Activated T-helper 1 cell treated with anti-CD3 and anti-CD28 coated beads, Interleukin-12 subunit alpha, Interleukin-12 subunit beta, Interleukin-2, Interleukin-4 antibody, amounts not matched to agents 30 ng/mL and 10 ng/mL and 1 ng/mL, durations not matched to agents 14 hours and 24 hours and 36 hours (primary cell): Measurements from ENCODE around the gene KCNT2. TPM values are rescaled to one million over a fixed set of nuclear protein-coding genes. Genes with fewer than 3 reads are reported as not detected.

Experiments
- DNase-seq: peaks from one replicate; pipeline ENCODE4 v3.0.0; 2021; ENCODE audit warnings: low spot score
- H3K27ac Mint-ChIP-seq: one replicate; pipeline ENCODE4 v1.8.0; 2021; ENCODE audit warnings: mild to moderate bottlenecking, mixed read lengths
- H3K27me3 Mint-ChIP-seq: one replicate; pipeline ENCODE4 v1.8.0; 2022; ENCODE audit warnings: mild to moderate bottlenecking, moderate library complexity, mixed read lengths; ENCODE audit not compliant: insufficient read depth
- H3K36me3 Mint-ChIP-seq: one replicate; pipeline ENCODE4 v1.8.0; 2021; ENCODE audit warnings: low read depth, mixed read lengths
- H3K4me1 Mint-ChIP-seq: one replicate; pipeline ENCODE4 v1.8.0; 2021; ENCODE audit warnings: low read depth, mixed read lengths
- H3K4me3 Mint-ChIP-seq: one replicate; pipeline ENCODE4 v1.8.0; 2021; ENCODE audit warnings: mild to moderate bottlenecking, moderate library complexity, mixed read lengths
- H3K9me3 Mint-ChIP-seq: one replicate; pipeline ENCODE4 v1.8.0; 2021; ENCODE audit warnings: mixed read lengths
- intact Hi-C: fragments of 100-400 bp; cut with micrococcal nuclease; formaldehyde crosslinking; loops from one replicate; pipeline ENCODE4 v1.15.1; 2024
- total RNA-seq: library from RNA; stranded (reverse); gene quantifications from 2 replicates; pipeline ENCODE4 v1.2.3, GENCODE V29; 2022

The KCNT2 gene
- total RNA-seq, 1 donor from 2014 or later: not detected

DNA sequence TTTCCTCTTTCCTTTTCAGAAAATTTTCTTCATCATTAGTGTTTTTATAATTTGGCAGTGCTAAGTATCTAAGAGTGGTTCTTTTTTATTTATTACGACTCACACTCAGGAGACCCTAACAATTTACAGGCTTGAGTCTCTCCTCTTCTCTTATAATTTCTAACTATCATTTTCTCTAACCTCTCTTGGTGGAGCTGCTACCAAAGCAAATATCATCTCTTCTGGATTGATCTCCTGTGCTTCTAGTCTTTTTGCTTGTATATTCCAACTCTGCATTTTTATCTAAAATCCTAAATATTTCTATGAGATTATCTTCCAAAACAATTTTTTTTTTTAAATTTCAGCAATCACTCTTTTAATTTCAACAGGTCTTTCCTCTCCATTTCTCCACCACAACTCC, 250.3 kb downstream of the KCNT2 start:
- peaks cover 3% of the 10 kb centered on the region for H3K27me3 Mint-ChIP-seq
- H3K27ac Mint-ChIP-seq: no peak overlapping the region
- DNase-seq: no peak
- H3K9me3 Mint-ChIP-seq: no peaks in the 10 kb centered on the region
- intact Hi-C loops: no loop called here
- H3K4me1 Mint-ChIP-seq: no peaks in the 10 kb centered on the region
- no peaks in the 10 kb centered on the region for H3K36me3 Mint-ChIP-seq
- H3K4me3 Mint-ChIP-seq: no peak overlapping the region

DNA sequence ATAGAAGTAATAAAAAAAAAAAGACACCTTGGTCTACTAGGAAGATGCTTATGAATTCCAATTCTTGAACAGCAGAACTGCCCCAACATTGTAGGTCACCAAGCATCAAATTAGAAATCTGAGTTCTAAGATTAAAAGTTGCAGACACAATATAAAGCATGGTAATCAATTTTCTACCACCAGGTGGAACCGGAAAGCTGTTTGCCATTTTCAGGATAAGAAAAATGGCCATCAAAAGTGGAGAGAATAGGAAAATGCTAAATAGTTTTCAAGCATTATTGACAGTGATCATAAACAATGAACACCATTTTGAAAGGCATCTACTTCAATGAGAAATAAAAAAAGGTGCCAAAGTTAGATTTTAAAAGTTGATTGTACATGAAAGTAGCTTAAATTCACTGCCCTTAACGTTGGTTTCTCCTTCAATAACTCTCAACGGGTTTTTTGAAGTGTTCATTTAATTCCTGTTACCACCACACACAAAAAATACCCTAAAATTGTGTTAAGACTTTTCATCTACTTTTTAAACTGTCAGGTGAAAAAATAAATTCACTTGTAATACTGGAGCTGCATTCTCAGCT, 252.9 kb downstream of the KCNT2 start:
- Mint-ChIP-seq H3K27me3 (peaks cover 3% of the 10 kb centered on the region), H3K4me1 (no peaks in the 10 kb centered on the region), H3K27ac (no peak overlapping the region), H3K36me3 (no peaks in the 10 kb centered on the region), H3K4me3 (no peak overlapping the region), H3K9me3 (no peaks in the 10 kb centered on the region)
- no peak for DNase-seq
- intact Hi-C loops: loop anchor here (1.0 kb wide), 1 partner anchor 306 kb away; no protein-coding TSS in a partner anchor

DNA sequence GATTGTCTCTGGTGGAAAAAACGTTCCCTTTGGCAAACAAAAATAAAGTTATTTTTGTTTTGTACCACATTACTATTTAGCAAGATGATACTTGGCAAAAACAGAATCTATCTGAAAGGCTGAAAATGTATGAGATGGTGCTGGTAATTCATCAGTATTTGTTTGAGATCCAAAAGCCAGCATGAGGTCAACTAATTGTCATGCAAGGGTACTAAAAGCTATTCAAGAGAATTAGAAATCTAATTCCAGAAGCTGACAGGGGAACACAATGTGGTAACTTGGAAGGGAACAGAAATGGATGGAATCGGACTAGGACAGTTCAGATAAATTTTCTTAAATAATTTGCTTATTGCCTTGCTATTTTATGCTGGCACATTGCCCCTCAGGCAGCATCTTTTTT, 263.8 kb downstream of the KCNT2 start:
- H3K4me1 Mint-ChIP-seq: no peaks in the 10 kb centered on the region
- DNase-seq: no peak
- no peak overlapping the region for H3K4me3 Mint-ChIP-seq
- no peaks in the 10 kb centered on the region for H3K27me3 Mint-ChIP-seq
- no peaks in the 10 kb centered on the region for H3K9me3 Mint-ChIP-seq
- H3K36me3 Mint-ChIP-seq: no peaks in the 10 kb centered on the region
- intact Hi-C loops: no loop called here
- no peak overlapping the region for H3K27ac Mint-ChIP-seq

DNA sequence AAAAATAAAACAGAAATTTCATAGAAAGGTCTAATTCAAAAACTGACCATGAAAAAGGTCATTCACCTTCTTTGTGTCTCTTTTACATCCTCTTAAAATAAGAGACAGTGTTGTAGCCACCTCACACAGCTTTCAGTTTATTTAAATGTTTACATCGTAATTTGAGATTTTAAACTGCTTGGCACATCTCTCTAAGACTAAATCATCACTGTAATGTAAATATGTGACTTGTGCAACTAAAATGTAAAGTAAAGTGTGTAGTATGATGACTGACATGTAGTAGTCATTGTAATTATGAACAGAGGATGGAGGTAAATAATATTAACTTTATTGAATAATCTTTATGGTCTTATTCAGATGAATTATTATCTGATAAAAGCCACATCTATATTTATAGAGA, 283.9 kb downstream of the KCNT2 start:
- no peaks in the 10 kb centered on the region for H3K4me1 Mint-ChIP-seq
- H3K27ac Mint-ChIP-seq: no peak overlapping the region
- intact Hi-C loops: no loop called here
- no peaks in the 10 kb centered on the region for H3K36me3 Mint-ChIP-seq
- no peaks in the 10 kb centered on the region for H3K9me3 Mint-ChIP-seq
- no peak overlapping the region for H3K4me3 Mint-ChIP-seq
- no peaks in the 10 kb centered on the region for H3K27me3 Mint-ChIP-seq
- DNase-seq: no peak

DNA sequence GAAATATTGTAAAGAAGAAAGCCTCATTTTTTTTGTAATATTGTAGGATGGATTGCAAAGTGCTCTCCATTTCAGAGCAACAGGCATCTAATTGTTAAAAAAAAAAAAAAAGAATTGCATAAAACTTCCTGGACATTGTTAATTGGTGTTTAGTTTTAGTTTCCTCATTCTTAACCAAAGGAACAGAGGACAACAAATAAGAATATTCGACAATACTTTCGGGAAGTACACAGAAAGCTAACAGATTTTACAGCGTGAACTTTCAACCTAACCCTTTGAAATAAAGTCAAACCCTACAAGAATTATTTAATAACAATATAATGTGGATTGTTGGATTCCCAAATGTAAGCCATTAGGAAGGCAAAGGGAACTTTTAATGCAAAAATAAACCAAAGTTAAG, 284.4 kb downstream of the KCNT2 start:
- H3K36me3 Mint-ChIP-seq: no peaks in the 10 kb centered on the region
- no peak overlapping the region for H3K4me3 Mint-ChIP-seq
- DNase-seq: no peak
- no peaks in the 10 kb centered on the region for H3K9me3 Mint-ChIP-seq
- no peaks in the 10 kb centered on the region for H3K27me3 Mint-ChIP-seq
- no peaks in the 10 kb centered on the region for H3K4me1 Mint-ChIP-seq
- intact Hi-C loops: no loop called here
- no peak overlapping the region for H3K27ac Mint-ChIP-seq

DNA sequence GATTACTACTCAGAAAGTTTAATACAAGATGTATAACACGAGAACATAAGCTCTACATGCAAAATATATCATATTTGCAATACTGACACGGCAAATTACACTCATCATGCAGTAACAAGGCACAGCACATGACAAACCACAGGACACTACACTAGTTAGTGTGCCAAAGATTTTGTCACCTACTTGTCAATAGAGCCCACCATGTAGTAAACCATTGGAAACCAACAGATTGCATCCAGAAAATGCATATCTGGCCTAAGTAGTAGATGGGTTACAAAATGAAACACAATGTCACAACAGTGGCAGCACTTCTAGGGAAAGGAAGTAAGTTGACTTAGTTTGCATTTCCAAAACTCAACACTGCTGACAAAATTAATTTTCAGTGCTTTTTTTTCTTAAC, 288.9 kb downstream of the KCNT2 start:
- H3K36me3 Mint-ChIP-seq: no peaks in the 10 kb centered on the region
- no peaks in the 10 kb centered on the region for H3K9me3 Mint-ChIP-seq
- H3K27ac Mint-ChIP-seq: no peak overlapping the region
- intact Hi-C loops: loop anchor here (2.0 kb wide), 1 partner anchor 342 kb away; no protein-coding TSS in a partner anchor
- no peak for DNase-seq
- no peaks in the 10 kb centered on the region for H3K27me3 Mint-ChIP-seq
- no peak overlapping the region for H3K4me3 Mint-ChIP-seq
- no peaks in the 10 kb centered on the region for H3K4me1 Mint-ChIP-seq

DNA sequence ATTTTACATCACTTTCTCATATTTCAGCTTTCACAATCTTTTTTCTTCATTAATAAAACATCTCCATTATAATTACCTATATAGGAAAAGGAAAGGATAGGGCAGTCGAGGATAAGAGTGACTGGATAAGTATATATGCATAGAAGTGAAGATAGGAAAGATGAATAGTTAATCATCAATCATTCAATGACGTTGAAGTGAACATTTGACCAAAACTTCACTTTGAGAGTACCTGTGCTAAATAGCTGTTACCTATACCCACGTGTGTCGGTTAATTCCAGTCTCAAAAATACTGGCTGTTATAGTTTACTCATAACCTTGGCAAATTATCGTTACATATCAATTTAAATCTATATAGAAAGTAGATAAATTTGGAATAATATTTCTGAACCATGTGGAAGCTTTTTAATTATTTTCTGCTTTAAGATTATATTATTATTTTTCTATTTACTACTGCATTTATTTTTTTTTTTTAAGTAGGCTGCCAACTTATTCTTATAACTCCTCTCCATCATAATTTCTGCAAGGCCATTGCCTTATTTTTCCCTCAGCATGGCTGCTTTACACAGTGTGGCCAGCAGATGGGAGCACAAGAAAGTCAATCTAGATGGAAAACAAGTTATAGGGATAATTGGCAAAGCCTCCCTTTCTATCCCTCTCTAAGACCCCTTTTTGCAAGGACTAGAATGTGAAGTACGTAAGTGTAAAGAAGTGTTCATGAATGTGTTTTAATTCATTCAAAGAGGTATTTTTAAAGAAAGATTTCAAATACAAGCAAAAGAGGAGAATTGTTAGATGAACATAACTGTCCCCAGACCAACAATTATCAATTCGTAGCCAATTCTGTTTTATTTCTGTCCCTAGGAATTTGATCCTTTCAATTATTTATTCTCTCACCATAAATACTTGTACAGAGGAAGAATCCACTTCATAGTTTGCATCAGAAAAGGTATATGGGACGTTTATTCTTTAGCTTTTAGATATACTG, 290.4 kb downstream of the KCNT2 start:
- no peaks in the 10 kb centered on the region for H3K27me3 Mint-ChIP-seq

DNA sequence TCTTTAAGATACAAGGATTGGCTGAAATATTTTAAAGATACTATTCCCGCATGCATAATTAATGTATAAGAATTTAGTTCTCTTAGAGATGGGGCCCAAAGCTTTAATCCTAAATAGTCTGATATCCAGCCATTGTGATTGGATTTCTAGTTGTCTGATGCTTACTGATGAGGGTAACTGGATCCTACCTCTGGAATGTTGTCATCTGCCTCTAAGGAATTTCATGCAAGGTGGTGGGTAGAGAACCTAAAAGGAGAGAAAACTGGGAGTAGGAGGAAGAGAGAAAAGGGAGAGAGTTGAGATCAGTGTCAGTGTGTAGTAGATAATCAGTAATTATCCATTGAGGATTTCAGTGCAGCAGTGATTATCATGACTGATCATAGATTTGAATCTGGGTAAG, 295.5 kb downstream of the KCNT2 start:
- Mint-ChIP-seq H3K27ac (no peak overlapping the region), H3K27me3 (no peaks in the 10 kb centered on the region), H3K9me3 (no peaks in the 10 kb centered on the region), H3K4me3 (no peak overlapping the region), H3K36me3 (no peaks in the 10 kb centered on the region), H3K4me1 (no peaks in the 10 kb centered on the region)
- DNase-seq: no peak
- intact Hi-C loops: no loop called here

More for the DNA sequence above, 290.4 kb downstream of the KCNT2 start:
- no peak overlapping the region for H3K27ac Mint-ChIP-seq
- DNase-seq: no peak
- intact Hi-C loops: loop anchor here (2.0 kb wide), 1 partner anchor 343 kb away; no protein-coding TSS in a partner anchor
- no peaks in the 10 kb centered on the region for H3K4me1 Mint-ChIP-seq
- no peaks in the 10 kb centered on the region for H3K36me3 Mint-ChIP-seq
- no peak overlapping the region for H3K4me3 Mint-ChIP-seq
- no peaks in the 10 kb centered on the region for H3K9me3 Mint-ChIP-seq

DNA sequence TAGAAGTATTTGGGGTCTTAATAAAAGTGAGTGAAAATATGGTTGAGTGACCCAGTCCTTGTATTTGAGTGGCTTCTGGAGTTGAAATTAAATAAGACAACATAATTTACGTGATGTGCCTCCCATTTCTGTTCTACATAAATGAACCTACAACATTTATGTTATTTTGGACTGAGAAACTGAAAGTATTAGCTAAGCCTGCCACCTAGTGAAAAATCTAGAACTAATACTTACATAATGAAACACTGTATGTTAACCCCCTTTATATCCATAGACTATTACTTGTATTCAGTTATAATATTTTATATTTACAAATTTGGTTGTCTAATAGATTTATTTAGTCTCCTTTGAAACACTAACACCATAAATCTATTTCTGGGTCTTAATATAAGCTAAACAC, 298.9 kb downstream of the KCNT2 start:
- intact Hi-C loops: no loop called here
- H3K4me3 Mint-ChIP-seq: no peak overlapping the region
- no peak overlapping the region for H3K27ac Mint-ChIP-seq
- no peak for DNase-seq
- H3K27me3 Mint-ChIP-seq: no peaks in the 10 kb centered on the region
- H3K36me3 Mint-ChIP-seq: no peaks in the 10 kb centered on the region
- no peaks in the 10 kb centered on the region for H3K4me1 Mint-ChIP-seq
- H3K9me3 Mint-ChIP-seq: no peaks in the 10 kb centered on the region

DNA sequence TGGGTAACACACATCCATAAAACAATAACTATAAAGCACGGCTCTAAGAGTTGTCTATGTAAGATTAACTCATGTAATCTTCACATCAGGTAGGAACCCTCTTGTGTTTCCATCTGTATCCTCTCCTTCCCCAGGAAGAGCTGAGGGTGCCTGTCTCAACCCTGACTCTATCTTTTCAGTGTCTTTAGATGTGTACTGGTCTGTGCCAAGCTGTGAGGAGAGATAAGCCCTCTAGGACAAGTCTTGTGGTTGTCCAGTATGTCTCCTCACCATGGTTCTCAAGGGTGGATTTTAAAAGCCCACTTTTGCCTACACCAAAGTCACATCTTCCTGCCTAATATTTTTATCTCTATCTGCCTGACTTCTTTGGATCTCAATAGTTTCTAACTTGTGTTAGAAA, 300.1 kb downstream of the KCNT2 start:
- intact Hi-C loops: no loop called here
- H3K27me3 Mint-ChIP-seq: no peaks in the 10 kb centered on the region

DNA sequence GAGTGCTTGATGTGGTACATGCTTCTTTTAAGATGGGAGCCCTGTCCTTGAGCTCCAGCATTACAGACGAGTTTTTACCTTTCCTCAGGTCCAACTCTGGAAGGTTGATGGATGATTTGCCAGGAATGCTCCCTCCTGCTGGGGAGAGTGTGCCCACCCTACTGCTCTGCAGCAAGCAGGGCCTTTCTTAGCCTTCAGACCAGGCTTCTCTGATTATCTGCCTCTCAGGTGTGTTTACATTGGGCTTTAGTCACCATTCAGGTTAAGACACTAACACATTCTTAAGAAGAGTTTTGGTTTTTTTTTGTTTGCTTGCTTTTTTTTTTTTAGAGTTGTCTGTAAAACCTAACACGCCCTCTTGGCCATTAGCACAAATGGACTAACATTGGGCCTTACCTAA, 301.8 kb downstream of the KCNT2 start:
- no peak overlapping the region for H3K4me3 Mint-ChIP-seq
- no peaks in the 10 kb centered on the region for H3K36me3 Mint-ChIP-seq
- no peak overlapping the region for H3K27ac Mint-ChIP-seq
- DNase-seq: no peak
- no peaks in the 10 kb centered on the region for H3K4me1 Mint-ChIP-seq
- intact Hi-C loops: no loop called here
- no peaks in the 10 kb centered on the region for H3K27me3 Mint-ChIP-seq
- H3K9me3 Mint-ChIP-seq: no peaks in the 10 kb centered on the region

More for the DNA sequence above, 300.1 kb downstream of the KCNT2 start:
- no peak for DNase-seq
- Mint-ChIP-seq H3K4me1 (no peaks in the 10 kb centered on the region), H3K9me3 (no peaks in the 10 kb centered on the region), H3K36me3 (no peaks in the 10 kb centered on the region), H3K4me3 (no peak overlapping the region), H3K27ac (no peak overlapping the region)

DNA sequence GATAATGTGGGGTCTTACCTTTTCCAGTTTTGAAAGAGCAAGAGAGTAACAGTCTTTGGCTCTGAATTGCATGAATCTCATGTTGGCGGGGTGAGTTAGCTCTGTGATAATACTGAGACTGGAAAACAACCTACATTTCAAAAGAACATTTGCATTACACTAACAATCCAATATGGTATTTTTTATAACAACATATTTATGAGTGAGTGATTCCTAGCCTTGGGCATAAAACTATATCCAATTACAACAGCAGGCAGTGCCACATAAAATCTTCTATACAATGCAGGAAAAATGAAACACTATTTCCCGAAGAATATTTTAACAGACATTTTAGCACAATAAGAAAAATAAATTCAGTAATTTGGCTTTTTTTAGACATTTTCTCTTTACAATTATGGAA, 303.0 kb downstream of the KCNT2 start:
- no peaks in the 10 kb centered on the region for H3K36me3 Mint-ChIP-seq
- H3K27ac Mint-ChIP-seq: no peak overlapping the region
- H3K4me3 Mint-ChIP-seq: no peak overlapping the region
- intact Hi-C loops: no loop called here
- no peaks in the 10 kb centered on the region for H3K9me3 Mint-ChIP-seq
- no peaks in the 10 kb centered on the region for H3K27me3 Mint-ChIP-seq
- DNase-seq: no peak
- H3K4me1 Mint-ChIP-seq: no peaks in the 10 kb centered on the region

DNA sequence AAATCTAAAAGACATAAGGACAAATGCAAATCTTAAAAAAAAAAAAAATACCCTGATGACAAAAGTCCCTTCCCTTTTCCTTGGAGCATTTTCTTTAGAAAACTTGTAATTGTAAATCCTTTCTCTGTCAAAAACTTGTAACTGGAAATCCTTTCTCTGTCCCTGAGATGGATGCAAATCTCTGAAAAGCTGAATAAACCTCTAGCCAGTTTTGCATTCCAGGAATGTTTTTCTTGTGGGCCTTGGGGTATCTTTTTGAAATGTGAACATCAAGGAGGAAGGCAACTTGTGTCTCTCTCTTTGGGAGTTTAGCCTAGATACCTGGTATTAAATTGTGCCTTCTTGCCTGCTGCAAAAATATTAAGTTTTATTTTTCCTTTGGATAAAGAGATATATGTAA, 305.3 kb downstream of the KCNT2 start:
- H3K27ac Mint-ChIP-seq: no peak overlapping the region
- no peak overlapping the region for H3K4me3 Mint-ChIP-seq
- intact Hi-C loops: no loop called here
- H3K4me1 Mint-ChIP-seq: no peaks in the 10 kb centered on the region
- no peaks in the 10 kb centered on the region for H3K36me3 Mint-ChIP-seq
- H3K27me3 Mint-ChIP-seq: peaks cover 2% of the 10 kb centered on the region
- H3K9me3 Mint-ChIP-seq: no peaks in the 10 kb centered on the region
- DNase-seq: no peak
